ENCODE measurements around the gene NEDD4. TPM values are rescaled to one million over a fixed set of nuclear protein-coding genes. Genes with fewer than 3 reads are reported as not detected.

The NEDD4 gene
- total RNA-seq, 1 experiment from 2014 or later, result 57.7 TPM

DNA sequence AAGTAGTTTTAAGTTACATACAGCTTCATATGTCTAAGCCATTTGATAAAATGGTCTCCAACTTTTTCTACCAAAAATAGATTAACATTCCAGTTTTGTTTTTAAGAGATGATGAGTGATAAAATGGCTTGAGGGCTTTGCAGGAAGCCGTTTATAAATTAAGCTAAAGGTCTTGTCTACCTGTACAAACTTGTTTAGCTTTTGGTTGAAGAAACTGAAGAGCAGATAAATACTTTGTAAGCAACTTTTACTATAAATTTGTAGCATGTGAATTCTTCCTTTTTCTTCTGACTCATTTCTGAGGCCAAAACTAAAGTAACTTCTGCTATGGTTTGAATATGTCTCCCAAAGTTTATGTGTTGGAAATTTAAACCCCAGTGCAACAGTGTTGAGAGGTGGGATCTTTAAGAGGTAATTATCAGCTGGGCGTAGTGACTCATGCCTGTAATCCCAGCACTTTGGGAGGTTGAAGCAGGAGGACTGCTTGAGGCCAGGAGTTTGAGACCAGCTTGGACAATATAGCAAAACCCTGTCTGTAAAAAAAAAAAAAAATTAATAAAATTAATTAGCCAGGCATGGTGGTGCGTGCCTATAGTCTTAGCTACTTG is 8.2 kb upstream of the NEDD4 start:
- TF ChIP-seq, protein P1, sequence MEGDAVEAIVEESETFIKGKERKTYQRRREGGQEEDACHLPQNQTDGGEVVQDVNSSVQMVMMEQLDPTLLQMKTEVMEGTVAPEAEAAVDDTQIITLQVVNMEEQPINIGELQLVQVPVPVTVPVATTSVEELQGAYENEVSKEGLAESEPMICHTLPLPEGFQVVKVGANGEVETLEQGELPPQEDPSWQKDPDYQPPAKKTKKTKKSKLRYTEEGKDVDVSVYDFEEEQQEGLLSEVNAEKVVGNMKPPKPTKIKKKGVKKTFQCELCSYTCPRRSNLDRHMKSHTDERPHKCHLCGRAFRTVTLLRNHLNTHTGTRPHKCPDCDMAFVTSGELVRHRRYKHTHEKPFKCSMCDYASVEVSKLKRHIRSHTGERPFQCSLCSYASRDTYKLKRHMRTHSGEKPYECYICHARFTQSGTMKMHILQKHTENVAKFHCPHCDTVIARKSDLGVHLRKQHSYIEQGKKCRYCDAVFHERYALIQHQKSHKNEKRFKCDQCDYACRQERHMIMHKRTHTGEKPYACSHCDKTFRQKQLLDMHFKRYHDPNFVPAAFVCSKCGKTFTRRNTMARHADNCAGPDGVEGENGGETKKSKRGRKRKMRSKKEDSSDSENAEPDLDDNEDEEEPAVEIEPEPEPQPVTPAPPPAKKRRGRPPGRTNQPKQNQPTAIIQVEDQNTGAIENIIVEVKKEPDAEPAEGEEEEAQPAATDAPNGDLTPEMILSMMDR (IDR thresholded peaks at IDR 0.05; ENCODE audit: unreplicated experiment), result no peak
- POLR2A ChIA-PET, result interaction anchor here (0.6 to 11.8 kb wide), 14 partner anchors 7 to 243 kb away, joined by 3 to 213 read pairs (median 12); partner anchors contain the start of gene NEDD4
- H3K27me3 Mint-ChIP-seq (ENCODE audit: insufficient read depth, unreplicated experiment), result no peaks in the 10 kb centered on the region
- H3K4me1 Mint-ChIP-seq (ENCODE audit: insufficient read depth, unreplicated experiment), result peaks cover 49% of the 10 kb centered on the region
- peaks cover 11% of the 10 kb centered on the region for H3K36me3 Mint-ChIP-seq (ENCODE audit: insufficient read depth, unreplicated experiment)
- H3K4me3 Mint-ChIP-seq (ENCODE audit: unreplicated experiment), result no peak overlapping the region
- peaks cover 7% of the 10 kb centered on the region for H3K9me3 Mint-ChIP-seq (ENCODE audit: unreplicated experiment)
- CTCF ChIA-PET, result interaction anchor here (1.1 to 2.1 kb wide), 6 partner anchors 8 to 243 kb away, joined by 4 to 7 read pairs (median 6); partner anchors contain the start of gene NEDD4
- no TSS peak for BruUV-seq (replicated peaks)
- intact Hi-C loops (cut with micrococcal nuclease), result no loop called here
- peak; percentile 66 for DNase-seq (ENCODE audit: unreplicated experiment)
- peak overlapping the region; percentile 79 for H3K27ac Mint-ChIP-seq (ENCODE audit: low read depth, unreplicated experiment)

DNA sequence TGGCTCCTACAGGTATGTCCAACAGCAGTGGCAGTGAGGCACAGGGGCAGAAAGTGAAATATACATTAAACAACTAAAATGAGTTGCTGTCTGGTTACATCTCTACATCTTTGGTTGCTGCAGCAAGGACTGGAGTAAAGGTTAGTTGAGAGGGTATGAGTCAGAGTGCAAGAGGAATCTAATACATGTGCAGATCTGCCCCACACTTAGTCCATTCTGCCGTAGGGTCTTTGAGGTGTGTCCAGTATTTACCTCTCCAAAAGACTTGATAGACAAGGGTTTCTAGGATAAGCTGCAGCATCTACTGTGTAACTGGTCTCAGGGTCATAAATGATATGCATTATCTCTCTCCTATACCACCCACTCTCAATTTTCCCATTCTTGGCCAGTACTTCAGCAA is 6.2 kb upstream of the NEDD4 start:
- BruUV-seq (replicated peaks), result no TSS peak
- Mint-ChIP-seq H3K9me3 (ENCODE audit: unreplicated experiment) (peaks cover 7% of the 10 kb centered on the region), H3K27ac (ENCODE audit: low read depth, unreplicated experiment) (peak overlapping the region; percentile 24), H3K36me3 (ENCODE audit: insufficient read depth, unreplicated experiment) (peaks cover 12% of the 10 kb centered on the region), H3K27me3 (ENCODE audit: insufficient read depth, unreplicated experiment) (no peaks in the 10 kb centered on the region), H3K4me3 (ENCODE audit: unreplicated experiment) (no peak overlapping the region), H3K4me1 (ENCODE audit: insufficient read depth, unreplicated experiment) (peaks cover 53% of the 10 kb centered on the region)
- ChIA-PET POLR2A (interaction anchor here (0.6 to 11.8 kb wide), 14 partner anchors 9 to 245 kb away, joined by 3 to 213 read pairs (median 8); no protein-coding TSS in a partner anchor), CTCF (interaction anchor here (0.5 to 2.1 kb wide), 9 partner anchors 40 to 1074 kb away, joined by 3 to 7 read pairs (median 4); no protein-coding TSS in a partner anchor)
- TF ChIP-seq, protein P1 (IDR thresholded peaks at IDR 0.05; ENCODE audit: unreplicated experiment), result no peak
- peak; percentile 80 for DNase-seq (ENCODE audit: unreplicated experiment)
- intact Hi-C loops (cut with micrococcal nuclease), result no loop called here

DNA sequence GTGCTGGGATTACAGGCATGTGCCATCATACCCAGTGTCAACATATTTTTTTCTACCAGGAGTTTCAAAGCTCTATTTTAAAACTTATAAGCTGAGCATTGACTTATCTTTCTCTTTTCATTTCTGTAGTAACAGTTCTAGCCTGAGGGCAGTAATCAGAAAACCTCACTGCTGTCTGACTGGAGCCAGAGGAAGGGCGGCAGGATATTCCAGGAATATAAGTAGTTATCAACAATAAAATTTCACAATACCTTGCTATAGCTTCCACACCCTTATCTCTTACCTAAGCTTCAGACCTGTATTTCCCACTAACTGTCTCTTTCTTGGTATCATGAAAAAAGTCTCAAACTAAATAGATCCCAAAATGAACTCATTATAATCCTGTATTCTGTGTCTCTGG is 5.1 kb upstream of the NEDD4 start:
- Mint-ChIP-seq H3K27ac (ENCODE audit: low read depth, unreplicated experiment) (peak overlapping the region; percentile 92), H3K27me3 (ENCODE audit: insufficient read depth, unreplicated experiment) (no peaks in the 10 kb centered on the region), H3K9me3 (ENCODE audit: unreplicated experiment) (peaks cover 7% of the 10 kb centered on the region), H3K36me3 (ENCODE audit: insufficient read depth, unreplicated experiment) (peaks cover 12% of the 10 kb centered on the region), H3K4me1 (ENCODE audit: insufficient read depth, unreplicated experiment) (peaks cover 53% of the 10 kb centered on the region), H3K4me3 (ENCODE audit: unreplicated experiment) (peak overlapping the region; percentile 12)
- intact Hi-C loops (cut with micrococcal nuclease), result no loop called here
- POLR2A ChIA-PET, result interaction anchor here (0.5 to 11.8 kb wide), 16 partner anchors 9 to 246 kb away, joined by 3 to 213 read pairs (median 4); no protein-coding TSS in a partner anchor
- DNase-seq (ENCODE audit: unreplicated experiment), result peak; percentile 64
- no TSS peak for BruUV-seq (replicated peaks)
- TF ChIP-seq, protein P1 (IDR thresholded peaks at IDR 0.05; ENCODE audit: unreplicated experiment), result no peak
- CTCF ChIA-PET, result interaction anchor here (0.6 to 7.5 kb wide), 5 partner anchors 43 to 247 kb away, joined by 3 to 79 read pairs (median 9); no protein-coding TSS in a partner anchor

DNA sequence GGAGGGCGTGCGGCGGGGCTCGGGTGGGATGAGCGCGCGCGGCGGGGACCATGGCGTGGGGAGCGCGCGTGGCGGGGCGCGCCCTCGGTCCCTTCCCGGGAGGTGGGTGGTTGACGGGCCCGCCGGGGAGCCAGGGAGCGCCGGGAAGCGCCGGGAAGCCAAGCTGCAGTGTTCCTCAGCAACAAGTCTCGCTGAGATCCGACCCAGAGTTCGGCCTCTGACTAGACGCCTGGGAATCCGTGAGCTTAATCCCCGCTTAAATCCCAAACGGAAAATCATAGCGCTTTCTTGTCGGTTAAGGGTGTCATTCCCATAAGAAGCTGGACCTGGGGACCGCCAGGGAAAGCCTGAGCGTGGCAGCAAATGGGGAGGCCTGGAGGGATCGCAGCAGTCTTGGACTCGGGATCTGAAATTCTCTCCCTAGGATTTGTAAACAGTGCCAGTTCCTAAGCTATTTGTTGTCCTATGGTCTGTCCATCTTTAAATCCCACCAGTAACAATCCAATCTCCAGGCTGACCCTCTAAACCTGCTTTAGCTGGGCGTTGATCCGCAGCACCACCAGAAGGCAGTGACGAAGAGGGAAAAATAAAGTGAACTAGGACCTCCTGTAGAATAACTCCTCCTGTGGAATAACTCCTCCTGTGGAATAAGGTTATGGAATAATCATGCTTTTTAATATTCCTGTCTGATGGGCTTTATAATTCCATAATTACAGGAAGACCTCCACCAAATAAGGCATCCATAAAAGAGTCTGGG is 570 bp upstream of the NEDD4 start:
- CTCF ChIA-PET, result interaction anchor here (0.6 to 7.5 kb wide), 17 partner anchors 8 to 251 kb away, joined by 3 to 79 read pairs (median 4); no protein-coding TSS in a partner anchor
- intact Hi-C loops (cut with micrococcal nuclease), result loop anchor here (1.0 to 2.0 kb wide), 4 partner anchors 46 to 253 kb away; no protein-coding TSS in a partner anchor
- Mint-ChIP-seq H3K36me3 (ENCODE audit: insufficient read depth, unreplicated experiment) (peaks cover 20% of the 10 kb centered on the region), H3K27me3 (ENCODE audit: insufficient read depth, unreplicated experiment) (no peaks in the 10 kb centered on the region), H3K27ac (ENCODE audit: low read depth, unreplicated experiment) (peak overlapping the region; percentile 72), H3K4me1 (ENCODE audit: insufficient read depth, unreplicated experiment) (peaks cover 44% of the 10 kb centered on the region), H3K4me3 (ENCODE audit: unreplicated experiment) (peak overlapping the region; percentile 83), H3K9me3 (ENCODE audit: unreplicated experiment) (no peaks in the 10 kb centered on the region)
- BruUV-seq (replicated peaks), result TSS peak; percentile 55
- TF ChIP-seq, protein P1 (IDR thresholded peaks at IDR 0.05; ENCODE audit: unreplicated experiment), result no peak
- POLR2A ChIA-PET, result interaction anchor here (0.6 to 11.8 kb wide), 20 partner anchors 7 to 251 kb away, joined by 3 to 213 read pairs (median 4); no protein-coding TSS in a partner anchor
- peak; percentile 57 for DNase-seq (ENCODE audit: unreplicated experiment)
